ENCODE measurements around the gene PPARG. TPM values are rescaled to one million over a fixed set of nuclear protein-coding genes. Genes with fewer than 3 reads are reported as not detected.

The PPARG gene
- total and polyA plus RNA-seq, 4 donors, result 5.2 to 15.7 (median 7.0) TPM

- H3K4me3 ChIP-seq (ENCODE audit: low read depth in 1 of 3, low read length in 3 of 3), result no peak overlapping the region
- H3K27me3 ChIP-seq (ENCODE audit: control insufficient read depth in 4 of 4, insufficient read depth in 4 of 4, low read length in 3 of 4), result no peaks in the 10 kb centered on the region
- H3K36me3 ChIP-seq (ENCODE audit: control insufficient read depth in 4 of 4, insufficient read depth in 3 of 4, low read depth in 1 of 4, low read length in 3 of 4), result no peaks in the 10 kb centered on the region
- H3K9me3 ChIP-seq (ENCODE audit: control insufficient read depth in 4 of 4, low read length in 3 of 4), result no peaks in the 10 kb centered on the region
- peaks cover 12 to 26% (median 16%) of the 10 kb centered on the region in 4 donors for H3K4me1 ChIP-seq (ENCODE audit: control insufficient read depth in 4 of 4, insufficient read depth in 4 of 4, low read length in 3 of 4)
- H3K9ac ChIP-seq (ENCODE audit: low read depth in 1 of 2, low read length in 2 of 2), result no peak overlapping the region
- DNase-seq (ENCODE audit: low spot score), result no peak
- TF ChIP-seq REST (IDR thresholded peaks at IDR 0.05), result no peak
- TF ChIP-seq MAX (IDR thresholded peaks at IDR 0.05), result no peak
- TF ChIP-seq RAD21 (IDR thresholded peaks at IDR 0.05), result no peak
- TF ChIP-seq FOXA1 (IDR thresholded peaks at IDR 0.05), result no peak
- TF ChIP-seq HNF4A (conservative IDR thresholded peaks at IDR 0.05), result no peak
- TF ChIP-seq ATF3 (IDR thresholded peaks at IDR 0.05), result no peak
- no peak for TF ChIP-seq FOXA2 (IDR thresholded peaks at IDR 0.05)
- no peak for TF ChIP-seq HNF4G (IDR thresholded peaks at IDR 0.05)
- no peak for TF ChIP-seq SP1 (IDR thresholded peaks at IDR 0.05)
- TF ChIP-seq EGR1 (IDR thresholded peaks at IDR 0.05; ENCODE audit: low read depth in 2 of 2), result no peak
- TF ChIP-seq, protein P1, sequence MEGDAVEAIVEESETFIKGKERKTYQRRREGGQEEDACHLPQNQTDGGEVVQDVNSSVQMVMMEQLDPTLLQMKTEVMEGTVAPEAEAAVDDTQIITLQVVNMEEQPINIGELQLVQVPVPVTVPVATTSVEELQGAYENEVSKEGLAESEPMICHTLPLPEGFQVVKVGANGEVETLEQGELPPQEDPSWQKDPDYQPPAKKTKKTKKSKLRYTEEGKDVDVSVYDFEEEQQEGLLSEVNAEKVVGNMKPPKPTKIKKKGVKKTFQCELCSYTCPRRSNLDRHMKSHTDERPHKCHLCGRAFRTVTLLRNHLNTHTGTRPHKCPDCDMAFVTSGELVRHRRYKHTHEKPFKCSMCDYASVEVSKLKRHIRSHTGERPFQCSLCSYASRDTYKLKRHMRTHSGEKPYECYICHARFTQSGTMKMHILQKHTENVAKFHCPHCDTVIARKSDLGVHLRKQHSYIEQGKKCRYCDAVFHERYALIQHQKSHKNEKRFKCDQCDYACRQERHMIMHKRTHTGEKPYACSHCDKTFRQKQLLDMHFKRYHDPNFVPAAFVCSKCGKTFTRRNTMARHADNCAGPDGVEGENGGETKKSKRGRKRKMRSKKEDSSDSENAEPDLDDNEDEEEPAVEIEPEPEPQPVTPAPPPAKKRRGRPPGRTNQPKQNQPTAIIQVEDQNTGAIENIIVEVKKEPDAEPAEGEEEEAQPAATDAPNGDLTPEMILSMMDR (IDR thresholded peaks at IDR 0.05; ENCODE audit: low read depth, low read length, missing input control), result no peak
- no peak for TF ChIP-seq YY1 (IDR thresholded peaks at IDR 0.05)
- H3K27ac ChIP-seq (ENCODE audit: low read depth in 1 of 2, low read length in 2 of 2), result no peak overlapping the region
- 89% methylated on average over 5 of the region's 5 CpGs for WGBS
These were observed 132.3 kb downstream of the PPARG start for GRCh38 chr3:12421132-12421531.

GRCh38 chr3:12423131-12423530, 134.3 kb downstream of the PPARG start:
- WGBS, result 88% methylated on average over 4 of the region's 4 CpGs
- Histone ChIP-seq H3K36me3 (ENCODE audit: control insufficient read depth in 4 of 4, insufficient read depth in 3 of 4, low read depth in 1 of 4, low read length in 3 of 4) (no peaks in the 10 kb centered on the region), H3K27ac (ENCODE audit: low read depth in 1 of 2, low read length in 2 of 2) (peak overlapping the region in 1 of 2 donors; percentile 13), H3K27me3 (ENCODE audit: control insufficient read depth in 4 of 4, insufficient read depth in 4 of 4, low read length in 3 of 4) (no peaks in the 10 kb centered on the region), H3K9me3 (ENCODE audit: control insufficient read depth in 4 of 4, low read length in 3 of 4) (no peaks in the 10 kb centered on the region), H3K4me1 (ENCODE audit: control insufficient read depth in 4 of 4, insufficient read depth in 4 of 4, low read length in 3 of 4) (peaks cover 12 to 26% (median 16%) of the 10 kb centered on the region in 4 donors), H3K9ac (ENCODE audit: low read depth in 1 of 2, low read length in 2 of 2) (no peak overlapping the region), H3K4me3 (ENCODE audit: low read depth in 1 of 3, low read length in 3 of 3) (no peak overlapping the region)
- TF ChIP-seq RXRA (IDR thresholded peaks at IDR 0.05), result no peak
- no peak for TF ChIP-seq FOXA2 (IDR thresholded peaks at IDR 0.05)
- no peak for TF ChIP-seq ATF3 (IDR thresholded peaks at IDR 0.05)
- TF ChIP-seq HNF4A (conservative IDR thresholded peaks at IDR 0.05), result no peak
- no peak for TF ChIP-seq TAF1 (conservative IDR thresholded peaks at IDR 0.05)
- TF ChIP-seq FOXA1 (IDR thresholded peaks at IDR 0.05), result no peak
- no peak for TF ChIP-seq HNF4G (IDR thresholded peaks at IDR 0.05)
- TF ChIP-seq SP1 (IDR thresholded peaks at IDR 0.05), result no peak
- no peak for DNase-seq (ENCODE audit: low spot score)
